GM19025 (cell line): ENCODE measurements around the gene DOCK6.

ENCODE experiments used
- ATAC-seq: cut with Tn5 transposase; IDR thresholded peaks from one replicate; pipeline ENCODE4 v1.9.1; 2021; ENCODE audit warnings: mild to moderate bottlenecking, low read depth, moderate library complexity; ENCODE audit not compliant: unreplicated experiment

Gene DOCK6

GRCh38 chr19:11225815-11226214 lies 36.5 kb downstream of the DOCK6 start:
- ATAC-seq = no peak

- ATAC-seq = no peak
Observed at GRCh38 chr19:11225172-11225571, 37.2 kb downstream of the DOCK6 start.

- no peak for ATAC-seq
Observed at GRCh38 chr19:11224429-11224828, 37.9 kb downstream of the DOCK6 start.

- ATAC-seq = no peak
Observed at GRCh38 chr19:11223200-11223599, 39.1 kb downstream of the DOCK6 start.

- ATAC-seq = no peak
Observed at GRCh38 chr19:11221082-11221598, 41.2 kb downstream of the DOCK6 start.

- no peak for ATAC-seq
Observed at GRCh38 chr19:11214387-11214786, 47.9 kb downstream of the DOCK6 start.

- no peak for ATAC-seq
Observed at GRCh38 chr19:11210656-11210928, 51.7 kb downstream of the DOCK6 start.

- no peak for ATAC-seq
Observed at GRCh38 chr19:11209839-11210655, 52.3 kb downstream of the DOCK6 start.

GRCh38 chr19:11208561-11209471 lies 53.5 kb downstream of the DOCK6 start:
- ATAC-seq = no peak

GRCh38 chr19:11205939-11206570 lies 56.3 kb downstream of the DOCK6 start:
- ATAC-seq = no peak

GRCh38 chr19:11204943-11205349 lies 57.4 kb downstream of the DOCK6 start:
- no peak for ATAC-seq

- no peak for ATAC-seq
Observed at GRCh38 chr19:11204076-11204602, 58.2 kb downstream of the DOCK6 start.

- ATAC-seq = no peak
Observed at GRCh38 chr19:11203194-11204075, 58.9 kb downstream of the DOCK6 start.

GRCh38 chr19:11202488-11203193 lies 59.7 kb downstream of the DOCK6 start:
- no peak for ATAC-seq

GRCh38 chr19:11201791-11202190 lies 60.5 kb downstream of the DOCK6 start:
- ATAC-seq = no peak

- no peak for ATAC-seq
Observed at GRCh38 chr19:11200931-11201330, 61.4 kb downstream of the DOCK6 start.

GRCh38 chr19:11200015-11200574 lies 62.2 kb downstream of the DOCK6 start:
- no peak for ATAC-seq

- no peak for ATAC-seq
Observed at GRCh38 chr19:11199517-11199916, 62.8 kb downstream of the DOCK6 start.
